SK-N-SH (cell line): ENCODE measurements around the gene EPB41L4B. TPM values are rescaled to one million over a fixed set of nuclear protein-coding genes. Genes with fewer than 3 reads are reported as not detected.

Source experiments
- CTCF ChIA-PET: fragments of 300-600, 350-600 bp; formaldehyde crosslinking; extraction: SDS; loops from one replicate; lab custom pipeline; 2021; lab: Yijun Ruan, JAX
- POLR2A ChIA-PET: fragments of 350-600 bp; sonication (Branson Sonifier 250); formaldehyde crosslinking; extraction: SDS; loops from one replicate; lab custom pipeline; 2020; ENCODE audit warnings: antibody characterized with exemption, inconsistent platforms; lab: Yijun Ruan, JAX
- DNase-seq: peaks from one replicate; pipeline ENCODE4 v3.0.0; 2012
- H2AFZ ChIP-seq: fragments of 200-600 bp; sonication (generic); 2 replicates; pipeline ENCODE4 v1.8.1; 2016; ENCODE audit warnings: antibody characterized with exemption, mild to moderate bottlenecking, low read depth
- H3F3A ChIP-seq: fragments of 200-600 bp; sonication (generic); replicated peaks from 2 replicates; pipeline ENCODE3; 2016; ENCODE audit warnings: antibody characterized with exemption, mild to moderate bottlenecking; ENCODE audit not compliant: insufficient read depth
- H3K27ac ChIP-seq, 2 experiments: fragments of 200-500 bp in 1 of 2; fragments of 200-600 bp in 1 of 2; sonication (Bioruptor generic) in 1 of 2; sonication (generic), shearing (Covaris generic) in 1 of 2; 2 replicates each; pipeline versions ENCODE4 v1.5.1 to v1.6.1; 2014 to 2016; ENCODE audit warnings: low read depth in 2 of 2, inconsistent platforms in 1 of 2, low read length in 1 of 2, mild to moderate bottlenecking in 1 of 2, mixed read lengths in 1 of 2
- H3K27me3 ChIP-seq: fragments of 200-600 bp; sonication (generic), shearing (Covaris generic); 2 replicates; pipeline ENCODE4 v1.6.1; 2016; ENCODE audit warnings: mixed run types; ENCODE audit not compliant: insufficient read depth
- H3K36me3 ChIP-seq, 2 experiments: fragments of 200-500 bp in 1 of 2; fragments of 200-600 bp in 1 of 2; sonication (Bioruptor generic) in 1 of 2; sonication (generic) in 1 of 2; replicated peaks in 1 of 2; 2 replicates each; pipeline versions ENCODE3 to v1.5.1; 2014 to 2016; ENCODE audit warnings: low read length in 1 of 2, mild to moderate bottlenecking in 1 of 2; ENCODE audit not compliant: insufficient read depth in 2 of 2, control insufficient read depth in 1 of 2
- H3K4me1 ChIP-seq, 2 experiments: fragments of 200-500 bp in 1 of 2; fragments of 200-600 bp in 1 of 2; sonication (Bioruptor generic) in 1 of 2; sonication (generic), shearing (Covaris generic) in 1 of 2; 2 replicates each; pipeline versions ENCODE4 v1.5.1 to v1.6.1; 2014 to 2016; ENCODE audit warnings: low read depth in 1 of 2, low read length in 1 of 2, mixed run types in 1 of 2; ENCODE audit not compliant: insufficient read depth in 2 of 2, control insufficient read depth in 1 of 2
- H3K4me2 ChIP-seq: fragments of 200-600 bp; sonication (generic), shearing (Covaris generic); 2 replicates; pipeline ENCODE4 v1.6.1; 2017; ENCODE audit warnings: mixed run types
- H3K4me3 ChIP-seq, 2 experiments: fragments of 200-500 bp in 1 of 2; fragments of 200-600 bp in 1 of 2; sonication (Bioruptor generic) in 1 of 2; sonication (generic), shearing (Covaris generic) in 1 of 2; 2 replicates each; pipeline versions ENCODE4 v1.5.1 to v1.8.1; 2014 to 2016; ENCODE audit warnings: low read depth in 2 of 2, inconsistent platforms in 1 of 2, low read length in 1 of 2, mild to moderate bottlenecking in 1 of 2, mixed read lengths in 1 of 2, moderate library complexity in 1 of 2
- H3K79me2 ChIP-seq: fragments of 200-600 bp; sonication (generic); 2 replicates; pipeline ENCODE4 v1.8.1; 2017; ENCODE audit warnings: mild to moderate bottlenecking; ENCODE audit not compliant: insufficient read depth
- H3K9ac ChIP-seq: fragments of 200-600 bp; sonication (generic); 2 replicates; pipeline ENCODE4 v1.6.1; 2017; ENCODE audit warnings: mixed run types
- H3K9me2 ChIP-seq: fragments of 200-600 bp; sonication (generic); 2 replicates; pipeline ENCODE4 v1.6.1; 2017; ENCODE audit warnings: mixed run types
- H3K9me3 ChIP-seq: fragments of 200-600 bp; sonication (generic); 2 replicates; pipeline ENCODE4 v1.6.1; 2017; ENCODE audit warnings: mixed run types, mild to moderate bottlenecking, moderate library complexity
- H4K20me1 ChIP-seq: fragments of 200-600 bp; sonication (generic); 2 replicates; pipeline ENCODE4 v1.6.1; 2017; ENCODE audit warnings: mild to moderate bottlenecking, mixed run types; ENCODE audit not compliant: insufficient read depth
- CHD2 ChIP-seq: fragments of 150-350 bp; IDR thresholded peaks from 2 replicates; pipeline ENCODE4 v1.6.1; 2018; ENCODE audit warnings: low read length; ENCODE audit not compliant: partially characterized antibody
- ELF1 ChIP-seq: IDR thresholded peaks from 2 replicates; pipeline ENCODE4 v1.4.0; 2012
- FOSL2 ChIP-seq: IDR thresholded peaks from 2 replicates; pipeline ENCODE4 v1.4.0; 2012; ENCODE audit warnings: low read depth, mild to moderate bottlenecking, moderate library complexity, borderline replicate concordance
- FOXJ3 ChIP-seq: sonication (generic); formaldehyde crosslinking; IDR thresholded peaks from 2 replicates; pipeline ENCODE4 v1.5.1; 2020; ENCODE audit warnings: mild to moderate bottlenecking, missing genetic modification reagents
- FOXM1 ChIP-seq: IDR thresholded peaks from 2 replicates; pipeline ENCODE4 v1.4.0; 2012; ENCODE audit warnings: low read depth, mild to moderate bottlenecking
- GABPA ChIP-seq: IDR thresholded peaks from 2 replicates; pipeline ENCODE4 v1.4.0; 2012; ENCODE audit warnings: low read depth, mild to moderate bottlenecking
- JUND ChIP-seq: IDR thresholded peaks from 2 replicates; pipeline ENCODE4 v1.4.0; 2012
- MXI1 ChIP-seq: IDR thresholded peaks from 2 replicates; pipeline ENCODE4 v1.6.1; 2012; ENCODE audit warnings: mild to moderate bottlenecking, low read depth, low read length, improper control_type of control experiment
- NRF1 ChIP-seq: IDR thresholded peaks from 2 replicates; pipeline ENCODE4 v1.6.1; 2012; ENCODE audit warnings: low read depth, mild to moderate bottlenecking, low read length
- RFX5 ChIP-seq: IDR thresholded peaks from 2 replicates; pipeline ENCODE4 v1.6.1; 2012; ENCODE audit warnings: mild to moderate bottlenecking, improper control_type of control experiment, low read length
- RXRA ChIP-seq: IDR thresholded peaks from 2 replicates; pipeline ENCODE4 v1.4.0; 2012; ENCODE audit warnings: low read depth, mild to moderate bottlenecking, borderline replicate concordance
- TAF1 ChIP-seq: IDR thresholded peaks from 2 replicates; pipeline ENCODE4 v1.6.1; 2012; ENCODE audit warnings: low read depth, mild to moderate bottlenecking, low read length, moderate library complexity, borderline replicate concordance
- TEAD4 ChIP-seq: IDR thresholded peaks from 2 replicates; pipeline ENCODE4 v1.4.0; 2012; ENCODE audit warnings: mild to moderate bottlenecking, borderline replicate concordance; ENCODE audit not compliant: insufficient read depth
- WGBS: methylation state at CpG from one replicate; pipeline ENCODE4 v1.1.6; 2017; ENCODE audit warnings: low lambda C conversion rate; 5-methylcytosine and 5-hydroxymethylcytosine counted together
- polyA plus RNA-seq, 3 experiments: library from polyadenylated mRNA; depleted of rRNA; stranded (reverse); fragments of >200 nt; gene quantifications; 2 replicates each; pipeline ENCODE4 v1.2.3, GENCODE V29; 2012
- TF ChIP-seq, protein P1 (sequence below): IDR thresholded peaks from 2 replicates; pipeline ENCODE4; 2012
- TF ChIP-seq, protein P2 (sequence below): IDR thresholded peaks from 2 replicates; pipeline ENCODE4 v1.4.0; 2012; ENCODE audit warnings: low read depth, borderline replicate concordance
- TF ChIP-seq, protein P3 (sequence below): fragments of 150-350 bp; IDR thresholded peaks from 2 replicates; pipeline ENCODE4 v1.6.1; 2016; ENCODE audit warnings: mild to moderate bottlenecking, low read depth, low read length
- TF ChIP-seq, protein P4 (sequence below): fragments of 200-600 bp; sonication (generic); IDR thresholded peaks from 2 replicates; pipeline ENCODE4 v1.6.1; 2017; ENCODE audit warnings: antibody characterized with exemption, mild to moderate bottlenecking, moderate library complexity
- TF ChIP-seq, protein P5 (sequence below): IDR thresholded peaks from 2 replicates; pipeline ENCODE4 v1.4.0; 2012; ENCODE audit warnings: low read depth, borderline replicate concordance

The EPB41L4B gene
- polyA plus RNA-seq, 1 of the 3 experiments (the other 2 are of a cell fraction): 0.59 TPM

GRCh38 chr9:109138421-109138820 is 182.4 kb downstream of the EPB41L4B start:
- Histone ChIP-seq H3K4me2 (no peak overlapping the region), H3K9me3 (no peaks in the 10 kb centered on the region), H3K4me3 (no peak overlapping the region), H4K20me1 (no peaks in the 10 kb centered on the region), H3K9ac (no peak overlapping the region), H3F3A (no peaks in the 10 kb centered on the region), H3K27ac (no peak overlapping the region), H3K36me3 (no peaks in the 10 kb centered on the region), H3K4me1 (no peaks in the 10 kb centered on the region), H3K9me2 (no peaks in the 10 kb centered on the region), H2AFZ (no peak overlapping the region), H3K27me3 (no peaks in the 10 kb centered on the region), H3K79me2 (no peaks in the 10 kb centered on the region)
- WGBS: 73% methylated on average over 2 of the region's 2 CpGs
- TF ChIP-seq, protein P1, sequence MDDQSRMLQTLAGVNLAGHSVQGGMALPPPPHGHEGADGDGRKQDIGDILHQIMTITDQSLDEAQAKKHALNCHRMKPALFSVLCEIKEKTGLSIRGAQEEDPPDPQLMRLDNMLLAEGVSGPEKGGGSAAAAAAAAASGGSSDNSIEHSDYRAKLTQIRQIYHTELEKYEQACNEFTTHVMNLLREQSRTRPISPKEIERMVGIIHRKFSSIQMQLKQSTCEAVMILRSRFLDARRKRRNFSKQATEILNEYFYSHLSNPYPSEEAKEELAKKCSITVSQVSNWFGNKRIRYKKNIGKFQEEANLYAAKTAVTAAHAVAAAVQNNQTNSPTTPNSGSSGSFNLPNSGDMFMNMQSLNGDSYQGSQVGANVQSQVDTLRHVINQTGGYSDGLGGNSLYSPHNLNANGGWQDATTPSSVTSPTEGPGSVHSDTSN: no peak
- TF ChIP-seq, protein P2, sequence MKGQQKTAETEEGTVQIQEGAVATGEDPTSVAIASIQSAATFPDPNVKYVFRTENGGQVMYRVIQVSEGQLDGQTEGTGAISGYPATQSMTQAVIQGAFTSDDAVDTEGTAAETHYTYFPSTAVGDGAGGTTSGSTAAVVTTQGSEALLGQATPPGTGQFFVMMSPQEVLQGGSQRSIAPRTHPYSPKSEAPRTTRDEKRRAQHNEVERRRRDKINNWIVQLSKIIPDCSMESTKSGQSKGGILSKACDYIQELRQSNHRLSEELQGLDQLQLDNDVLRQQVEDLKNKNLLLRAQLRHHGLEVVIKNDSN: no peak
- no peak for TF ChIP-seq TEAD4
- no peak for TF ChIP-seq FOSL2
- no peak for TF ChIP-seq RXRA
- no peak for TF ChIP-seq CHD2
- no peak for TF ChIP-seq FOXM1
- no peak for TF ChIP-seq ELF1
- TF ChIP-seq, protein P3, sequence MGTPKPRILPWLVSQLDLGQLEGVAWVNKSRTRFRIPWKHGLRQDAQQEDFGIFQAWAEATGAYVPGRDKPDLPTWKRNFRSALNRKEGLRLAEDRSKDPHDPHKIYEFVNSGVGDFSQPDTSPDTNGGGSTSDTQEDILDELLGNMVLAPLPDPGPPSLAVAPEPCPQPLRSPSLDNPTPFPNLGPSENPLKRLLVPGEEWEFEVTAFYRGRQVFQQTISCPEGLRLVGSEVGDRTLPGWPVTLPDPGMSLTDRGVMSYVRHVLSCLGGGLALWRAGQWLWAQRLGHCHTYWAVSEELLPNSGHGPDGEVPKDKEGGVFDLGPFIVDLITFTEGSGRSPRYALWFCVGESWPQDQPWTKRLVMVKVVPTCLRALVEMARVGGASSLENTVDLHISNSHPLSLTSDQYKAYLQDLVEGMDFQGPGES: no peak
- TF ChIP-seq TAF1: no peak
- TF ChIP-seq, protein P4, sequence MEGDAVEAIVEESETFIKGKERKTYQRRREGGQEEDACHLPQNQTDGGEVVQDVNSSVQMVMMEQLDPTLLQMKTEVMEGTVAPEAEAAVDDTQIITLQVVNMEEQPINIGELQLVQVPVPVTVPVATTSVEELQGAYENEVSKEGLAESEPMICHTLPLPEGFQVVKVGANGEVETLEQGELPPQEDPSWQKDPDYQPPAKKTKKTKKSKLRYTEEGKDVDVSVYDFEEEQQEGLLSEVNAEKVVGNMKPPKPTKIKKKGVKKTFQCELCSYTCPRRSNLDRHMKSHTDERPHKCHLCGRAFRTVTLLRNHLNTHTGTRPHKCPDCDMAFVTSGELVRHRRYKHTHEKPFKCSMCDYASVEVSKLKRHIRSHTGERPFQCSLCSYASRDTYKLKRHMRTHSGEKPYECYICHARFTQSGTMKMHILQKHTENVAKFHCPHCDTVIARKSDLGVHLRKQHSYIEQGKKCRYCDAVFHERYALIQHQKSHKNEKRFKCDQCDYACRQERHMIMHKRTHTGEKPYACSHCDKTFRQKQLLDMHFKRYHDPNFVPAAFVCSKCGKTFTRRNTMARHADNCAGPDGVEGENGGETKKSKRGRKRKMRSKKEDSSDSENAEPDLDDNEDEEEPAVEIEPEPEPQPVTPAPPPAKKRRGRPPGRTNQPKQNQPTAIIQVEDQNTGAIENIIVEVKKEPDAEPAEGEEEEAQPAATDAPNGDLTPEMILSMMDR: no peak
- no peak for TF ChIP-seq FOXJ3 (CRISPR knock-in tag)
- TF ChIP-seq NRF1: no peak
- TF ChIP-seq RFX5: no peak
- TF ChIP-seq, protein P5, sequence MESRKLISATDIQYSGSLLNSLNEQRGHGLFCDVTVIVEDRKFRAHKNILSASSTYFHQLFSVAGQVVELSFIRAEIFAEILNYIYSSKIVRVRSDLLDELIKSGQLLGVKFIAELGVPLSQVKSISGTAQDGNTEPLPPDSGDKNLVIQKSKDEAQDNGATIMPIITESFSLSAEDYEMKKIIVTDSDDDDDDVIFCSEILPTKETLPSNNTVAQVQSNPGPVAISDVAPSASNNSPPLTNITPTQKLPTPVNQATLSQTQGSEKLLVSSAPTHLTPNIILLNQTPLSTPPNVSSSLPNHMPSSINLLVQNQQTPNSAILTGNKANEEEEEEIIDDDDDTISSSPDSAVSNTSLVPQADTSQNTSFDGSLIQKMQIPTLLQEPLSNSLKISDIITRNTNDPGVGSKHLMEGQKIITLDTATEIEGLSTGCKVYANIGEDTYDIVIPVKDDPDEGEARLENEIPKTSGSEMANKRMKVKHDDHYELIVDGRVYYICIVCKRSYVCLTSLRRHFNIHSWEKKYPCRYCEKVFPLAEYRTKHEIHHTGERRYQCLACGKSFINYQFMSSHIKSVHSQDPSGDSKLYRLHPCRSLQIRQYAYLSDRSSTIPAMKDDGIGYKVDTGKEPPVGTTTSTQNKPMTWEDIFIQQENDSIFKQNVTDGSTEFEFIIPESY: no peak
- no peak for TF ChIP-seq JUND
- no peak for TF ChIP-seq GABPA
- no peak for TF ChIP-seq MXI1
- no peak for DNase-seq
- ChIA-PET POLR2A (no interaction called here), CTCF (no interaction called here)
